Gastrocnemius medialis (tissue), 4 donors: ENCODE measurements around the gene KLHDC9.

Experiments used
- POLR2A ChIP-seq, 2 donors: fragments of 450-650 bp; IDR thresholded peaks; one replicate each; pipeline ENCODE4 v1.6.1; 2017; ENCODE audit warnings: antibody characterized with exemption in 2 of 2, mild to moderate bottlenecking in 2 of 2, moderate library complexity in 2 of 2
- TF ChIP-seq, protein P1 (sequence below), 5 experiments: fragments of 450-650 bp in 3 of 5; fragments of 200-600 bp in 2 of 5; sonication (generic) in 2 of 5; IDR thresholded peaks in 4 of 5; conservative IDR thresholded peaks in 1 of 5; 1 replicate in 4 of 5; 2 replicates in 1 of 5; pipeline ENCODE4 v1.5.1; 2016 to 2019; ENCODE audit warnings: antibody characterized with exemption in 5 of 5, mild to moderate bottlenecking in 3 of 5, moderate library complexity in 3 of 5

DNA sequence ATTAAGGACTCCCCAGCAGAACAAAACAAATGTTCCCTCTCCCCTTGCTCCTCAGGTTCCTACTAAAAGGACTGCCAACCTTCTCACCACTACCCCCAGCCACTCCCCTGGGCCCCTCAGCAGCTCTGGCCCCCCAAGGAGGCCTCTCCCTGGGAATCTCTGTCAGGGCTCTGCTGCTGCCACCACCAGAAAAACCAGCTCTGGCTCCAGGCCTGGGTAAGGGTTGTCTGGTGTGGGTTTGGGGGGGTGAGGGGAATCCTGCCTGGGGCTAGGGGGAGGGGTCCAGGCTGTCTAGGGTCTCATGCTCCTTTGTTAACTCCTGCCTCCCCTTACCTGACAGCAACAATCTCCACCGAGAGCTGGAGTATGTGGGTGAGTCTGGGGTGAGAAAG is 13.6 kb upstream of the KLHDC9 start:
- TF ChIP-seq, protein P1, sequence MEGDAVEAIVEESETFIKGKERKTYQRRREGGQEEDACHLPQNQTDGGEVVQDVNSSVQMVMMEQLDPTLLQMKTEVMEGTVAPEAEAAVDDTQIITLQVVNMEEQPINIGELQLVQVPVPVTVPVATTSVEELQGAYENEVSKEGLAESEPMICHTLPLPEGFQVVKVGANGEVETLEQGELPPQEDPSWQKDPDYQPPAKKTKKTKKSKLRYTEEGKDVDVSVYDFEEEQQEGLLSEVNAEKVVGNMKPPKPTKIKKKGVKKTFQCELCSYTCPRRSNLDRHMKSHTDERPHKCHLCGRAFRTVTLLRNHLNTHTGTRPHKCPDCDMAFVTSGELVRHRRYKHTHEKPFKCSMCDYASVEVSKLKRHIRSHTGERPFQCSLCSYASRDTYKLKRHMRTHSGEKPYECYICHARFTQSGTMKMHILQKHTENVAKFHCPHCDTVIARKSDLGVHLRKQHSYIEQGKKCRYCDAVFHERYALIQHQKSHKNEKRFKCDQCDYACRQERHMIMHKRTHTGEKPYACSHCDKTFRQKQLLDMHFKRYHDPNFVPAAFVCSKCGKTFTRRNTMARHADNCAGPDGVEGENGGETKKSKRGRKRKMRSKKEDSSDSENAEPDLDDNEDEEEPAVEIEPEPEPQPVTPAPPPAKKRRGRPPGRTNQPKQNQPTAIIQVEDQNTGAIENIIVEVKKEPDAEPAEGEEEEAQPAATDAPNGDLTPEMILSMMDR (IDR thresholded peaks at IDR 0.05 in 4 of 5, conservative IDR thresholded peaks at IDR 0.05 in 1 of 5) = no peak
- no peak for TF ChIP-seq POLR2A (IDR thresholded peaks at IDR 0.05)
